ENCODE data around the gene ZDHHC11B. TPM values are rescaled to one million over a fixed set of nuclear protein-coding genes. Genes with fewer than 3 reads are reported as not detected.
"Not testable (repeated sequence)": the region's sequence is repeated elsewhere in the genome, so short reads cannot be mapped to it uniquely, and the experiment has no call there.

ZDHHC11B gene
- total and polyA plus RNA-seq, 2 donors: 0.71 to 2.2 TPM

GRCh38 chr5:715636-716035 is 68.9 kb downstream of the ZDHHC11B start:
- not testable (repeated sequence) for H3K36me3 ChIP-seq (ENCODE audit: control insufficient read depth in 2 of 2, insufficient read depth in 2 of 2, low read length in 1 of 2); H3K27me3 ChIP-seq (ENCODE audit: control insufficient read depth in 2 of 2, insufficient read depth in 1 of 2, low read length in 1 of 2); H3K9me3 ChIP-seq (ENCODE audit: control insufficient read depth in 2 of 2, insufficient read depth in 1 of 2, low read length in 1 of 2); H3K4me1 ChIP-seq (ENCODE audit: control insufficient read depth in 2 of 2, insufficient read depth in 2 of 2, low read length in 2 of 2); H3K4me3 ChIP-seq (ENCODE audit: low read length in 2 of 2); H3K27ac ChIP-seq (ENCODE audit: low read depth in 1 of 2, low read length in 1 of 2); DNase-seq (ENCODE audit: low read depth in 6 of 9, low spot score in 9 of 9)
- 96% methylated on average over 4 of the region's 4 CpGs for WGBS

GRCh38 chr5:714215-715118 is 70.1 kb downstream of the ZDHHC11B start:
- not testable (repeated sequence) for DNase-seq (ENCODE audit: low read depth in 6 of 9, low spot score in 9 of 9); H3K27me3 ChIP-seq (ENCODE audit: control insufficient read depth in 2 of 2, insufficient read depth in 1 of 2, low read length in 1 of 2); H3K4me3 ChIP-seq (ENCODE audit: low read length in 2 of 2); H3K27ac ChIP-seq (ENCODE audit: low read depth in 1 of 2, low read length in 1 of 2); H3K36me3 ChIP-seq (ENCODE audit: control insufficient read depth in 2 of 2, insufficient read depth in 2 of 2, low read length in 1 of 2); H3K9me3 ChIP-seq (ENCODE audit: control insufficient read depth in 2 of 2, insufficient read depth in 1 of 2, low read length in 1 of 2); H3K4me1 ChIP-seq (ENCODE audit: control insufficient read depth in 2 of 2, insufficient read depth in 2 of 2, low read length in 2 of 2)
- 89% methylated on average over 8 of the region's 8 CpGs for WGBS

- not testable (repeated sequence) for H3K4me1 ChIP-seq (ENCODE audit: control insufficient read depth in 2 of 2, insufficient read depth in 2 of 2, low read length in 2 of 2); H3K36me3 ChIP-seq (ENCODE audit: control insufficient read depth in 2 of 2, insufficient read depth in 2 of 2, low read length in 1 of 2); H3K27ac ChIP-seq (ENCODE audit: low read depth in 1 of 2, low read length in 1 of 2); DNase-seq (ENCODE audit: low read depth in 6 of 9, low spot score in 9 of 9); H3K27me3 ChIP-seq (ENCODE audit: control insufficient read depth in 2 of 2, insufficient read depth in 1 of 2, low read length in 1 of 2); H3K4me3 ChIP-seq (ENCODE audit: low read length in 2 of 2); H3K9me3 ChIP-seq (ENCODE audit: control insufficient read depth in 2 of 2, insufficient read depth in 1 of 2, low read length in 1 of 2)
- 70% methylated on average over 2 of the region's 3 CpGs for WGBS
Measured at GRCh38 chr5:713686-714085, 70.8 kb downstream of the ZDHHC11B start.

- 96% methylated on average over 3 of the region's 3 CpGs for WGBS
Measured at GRCh38 chr5:708848-709517, 75.5 kb downstream of the ZDHHC11B start.

DNA sequence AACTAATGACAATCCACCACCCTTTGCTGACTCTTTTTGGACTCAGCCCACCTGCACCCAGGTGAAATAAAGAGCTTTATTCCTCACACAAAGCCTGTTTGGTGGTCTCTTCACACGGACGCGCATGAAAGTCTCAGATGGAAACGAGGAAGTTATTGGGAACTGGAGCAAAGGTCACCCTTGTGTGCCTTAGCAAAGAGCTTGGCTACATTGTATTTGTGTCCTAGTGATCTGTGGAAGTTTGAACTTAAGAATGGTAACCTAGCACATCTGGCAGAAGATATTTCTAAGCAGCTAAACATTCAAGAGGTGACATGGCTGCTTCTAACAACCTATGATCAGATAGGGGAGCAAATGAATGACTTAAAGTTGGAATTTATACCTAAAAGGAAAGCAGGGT is 76.2 kb downstream of the ZDHHC11B start:
- H3K4me1 ChIP-seq (ENCODE audit: control insufficient read depth in 2 of 2, insufficient read depth in 2 of 2, low read length in 2 of 2); H3K4me3 ChIP-seq (ENCODE audit: low read length in 2 of 2); H3K27me3 ChIP-seq (ENCODE audit: control insufficient read depth in 2 of 2, insufficient read depth in 1 of 2, low read length in 1 of 2); H3K27ac ChIP-seq (ENCODE audit: low read depth in 1 of 2, low read length in 1 of 2); H3K9me3 ChIP-seq (ENCODE audit: control insufficient read depth in 2 of 2, insufficient read depth in 1 of 2, low read length in 1 of 2); DNase-seq (ENCODE audit: low read depth in 6 of 9, low spot score in 9 of 9); H3K36me3 ChIP-seq (ENCODE audit: control insufficient read depth in 2 of 2, insufficient read depth in 2 of 2, low read length in 1 of 2): not testable (repeated sequence)
- WGBS: 95% methylated on average over 4 of the region's 4 CpGs

More at GRCh38 chr5:708848-709517, 75.5 kb downstream of the ZDHHC11B start:
- not testable (repeated sequence) for H3K36me3 ChIP-seq (ENCODE audit: control insufficient read depth in 2 of 2, insufficient read depth in 2 of 2, low read length in 1 of 2); DNase-seq (ENCODE audit: low read depth in 6 of 9, low spot score in 9 of 9); H3K4me3 ChIP-seq (ENCODE audit: low read length in 2 of 2); H3K4me1 ChIP-seq (ENCODE audit: control insufficient read depth in 2 of 2, insufficient read depth in 2 of 2, low read length in 2 of 2); H3K27ac ChIP-seq (ENCODE audit: low read depth in 1 of 2, low read length in 1 of 2); H3K27me3 ChIP-seq (ENCODE audit: control insufficient read depth in 2 of 2, insufficient read depth in 1 of 2, low read length in 1 of 2); H3K9me3 ChIP-seq (ENCODE audit: control insufficient read depth in 2 of 2, insufficient read depth in 1 of 2, low read length in 1 of 2)

DNA sequence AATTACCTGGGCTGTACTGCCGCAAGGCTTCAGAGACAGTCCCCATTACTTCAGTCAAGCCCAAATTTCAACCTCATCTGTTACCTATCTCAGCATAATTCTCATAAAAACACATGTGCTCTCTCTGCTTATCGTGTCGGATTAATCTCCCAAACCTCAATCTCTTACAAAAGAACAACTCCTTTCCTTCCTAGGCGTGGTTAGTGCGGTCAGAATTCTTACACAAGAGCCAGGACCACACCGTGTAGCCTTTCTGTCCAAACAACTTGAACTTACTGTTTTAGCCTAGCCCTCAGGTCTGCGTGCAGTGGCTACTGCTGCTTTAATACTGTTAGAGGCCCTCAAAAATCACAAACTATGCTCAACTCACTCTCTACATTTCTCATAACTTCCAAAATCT is 78.4 kb downstream of the ZDHHC11B start:
- H3K4me3 ChIP-seq (ENCODE audit: low read length in 2 of 2); H3K36me3 ChIP-seq (ENCODE audit: control insufficient read depth in 2 of 2, insufficient read depth in 2 of 2, low read length in 1 of 2); DNase-seq (ENCODE audit: low read depth in 6 of 9, low spot score in 9 of 9); H3K27me3 ChIP-seq (ENCODE audit: control insufficient read depth in 2 of 2, insufficient read depth in 1 of 2, low read length in 1 of 2); H3K27ac ChIP-seq (ENCODE audit: low read depth in 1 of 2, low read length in 1 of 2); H3K4me1 ChIP-seq (ENCODE audit: control insufficient read depth in 2 of 2, insufficient read depth in 2 of 2, low read length in 2 of 2); H3K9me3 ChIP-seq (ENCODE audit: control insufficient read depth in 2 of 2, insufficient read depth in 1 of 2, low read length in 1 of 2): not testable (repeated sequence)
- 63% methylated on average over 7 of the region's 7 CpGs for WGBS

- not testable (repeated sequence) for DNase-seq (ENCODE audit: low read depth in 6 of 9, low spot score in 9 of 9); H3K36me3 ChIP-seq (ENCODE audit: control insufficient read depth in 2 of 2, insufficient read depth in 2 of 2, low read length in 1 of 2); H3K4me1 ChIP-seq (ENCODE audit: control insufficient read depth in 2 of 2, insufficient read depth in 2 of 2, low read length in 2 of 2); H3K4me3 ChIP-seq (ENCODE audit: low read length in 2 of 2); H3K9me3 ChIP-seq (ENCODE audit: control insufficient read depth in 2 of 2, insufficient read depth in 1 of 2, low read length in 1 of 2); H3K27ac ChIP-seq (ENCODE audit: low read depth in 1 of 2, low read length in 1 of 2)
- 92% methylated on average over 21 of the region's 21 CpGs for WGBS
- peaks cover 15 to 26% of the 10 kb centered on the region in 2 donors for H3K27me3 ChIP-seq (ENCODE audit: control insufficient read depth in 2 of 2, insufficient read depth in 1 of 2, low read length in 1 of 2)
Measured at GRCh38 chr5:696753-697702, 87.5 kb downstream of the ZDHHC11B start.

GRCh38 chr5:696191-696590 is 88.3 kb downstream of the ZDHHC11B start:
- not testable (repeated sequence) for H3K4me1 ChIP-seq (ENCODE audit: control insufficient read depth in 2 of 2, insufficient read depth in 2 of 2, low read length in 2 of 2); H3K9me3 ChIP-seq (ENCODE audit: control insufficient read depth in 2 of 2, insufficient read depth in 1 of 2, low read length in 1 of 2)
- WGBS: 96% methylated on average over 8 of the region's 8 CpGs

More at GRCh38 chr5:696191-696590, 88.3 kb downstream of the ZDHHC11B start:
- DNase-seq (ENCODE audit: low read depth in 6 of 9, low spot score in 9 of 9); H3K36me3 ChIP-seq (ENCODE audit: control insufficient read depth in 2 of 2, insufficient read depth in 2 of 2, low read length in 1 of 2); H3K4me3 ChIP-seq (ENCODE audit: low read length in 2 of 2); H3K27ac ChIP-seq (ENCODE audit: low read depth in 1 of 2, low read length in 1 of 2): not testable (repeated sequence)
- H3K27me3 ChIP-seq (ENCODE audit: control insufficient read depth in 2 of 2, insufficient read depth in 1 of 2, low read length in 1 of 2): peaks cover 18 to 30% of the 10 kb centered on the region in 2 donors
